ENCODE measurements around the gene DNAH12.
A peak's percentile ranks its signal among the peaks of the same experiment; 100 is the strongest.
"Not testable (repeated sequence)": the region's sequence is repeated elsewhere in the genome, so short reads cannot be mapped to it uniquely, and the experiment has no call there.

The DNAH12 gene

DNA sequence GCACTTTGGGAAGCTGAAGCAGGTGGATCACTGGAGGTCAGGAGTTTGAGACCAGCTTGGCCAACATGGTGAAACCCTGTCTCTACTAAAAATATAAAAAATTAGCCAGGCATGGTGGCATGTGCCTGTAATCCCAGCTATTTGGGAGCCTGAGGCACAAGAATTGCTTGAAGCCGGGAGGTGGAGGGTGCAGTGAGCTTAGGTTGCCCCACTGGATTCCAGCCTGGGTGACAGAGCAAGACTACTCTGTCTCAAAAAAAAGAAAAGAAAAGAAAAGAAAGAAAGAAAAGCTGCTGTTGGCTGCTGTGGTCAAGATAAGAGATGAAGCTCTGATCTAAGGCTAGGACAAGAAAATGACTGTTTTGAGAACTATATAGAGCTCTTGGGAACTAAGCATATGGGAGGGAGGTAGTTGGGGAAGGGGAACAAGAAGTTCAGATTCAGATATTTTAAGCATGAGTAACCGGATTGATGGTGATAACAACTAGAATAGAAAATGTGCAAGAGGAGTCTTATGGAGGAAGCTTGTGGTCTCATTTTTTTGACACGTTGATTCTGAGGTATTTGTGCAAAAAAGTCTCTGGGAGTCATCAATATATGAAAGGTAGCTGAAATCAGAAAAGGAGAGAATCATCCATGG, 25.7 kb downstream of the DNAH12 start:
- no peak for DNase-seq (ENCODE audit: low spot score)

GRCh38 chr3:57512166-57512565, 32.0 kb downstream of the DNAH12 start:
- DNase-seq (ENCODE audit: low spot score) = no peak

DNA sequence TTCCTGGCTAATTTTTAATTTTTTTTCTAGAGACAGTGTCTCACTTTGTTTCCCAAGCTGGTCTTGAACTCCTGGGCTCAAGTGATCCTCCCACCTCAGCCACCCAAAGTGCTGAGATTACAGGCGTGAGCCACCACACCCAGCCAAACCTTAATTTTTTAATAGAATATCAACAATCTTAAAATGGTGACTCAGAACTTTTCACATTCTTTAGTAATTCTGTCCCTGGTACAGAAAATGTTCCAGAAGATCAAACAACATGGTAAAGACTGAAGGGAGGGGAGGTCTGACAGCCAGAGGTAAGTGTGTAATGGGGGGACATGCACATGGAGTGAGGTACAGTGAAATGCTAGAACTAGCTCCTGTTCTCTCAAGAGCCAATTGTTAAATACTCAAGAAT, 38.2 kb downstream of the DNAH12 start:
- DNase-seq (ENCODE audit: low spot score) = no peak

DNA sequence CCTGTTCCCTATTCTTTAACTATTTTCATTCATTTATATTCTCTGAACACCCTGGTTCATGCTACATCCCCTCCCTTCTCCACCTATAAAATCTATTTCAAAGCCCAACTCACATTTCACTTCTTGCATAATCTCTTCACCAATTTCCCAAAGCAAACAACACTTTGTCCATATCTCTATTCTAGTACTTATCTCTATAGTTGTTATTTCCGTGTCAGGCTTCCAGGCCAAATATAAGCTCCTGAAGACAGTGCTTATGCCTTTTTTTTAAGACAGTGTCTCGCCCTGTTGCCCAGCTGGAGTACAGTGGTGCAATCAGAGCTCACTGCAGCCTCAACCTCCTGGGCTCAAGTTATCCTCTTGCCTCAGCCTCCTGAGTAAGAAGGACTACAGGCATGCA, 43.6 kb downstream of the DNAH12 start:
- no peak for DNase-seq (ENCODE audit: low spot score)

- no peak for DNase-seq (ENCODE audit: low spot score)
Measured at GRCh38 chr3:57497904-57498303, 46.2 kb downstream of the DNAH12 start.

- no peak for DNase-seq (ENCODE audit: low spot score)
Measured at GRCh38 chr3:57484563-57484962, 59.6 kb downstream of the DNAH12 start.

GRCh38 chr3:57477193-57477592, 67.0 kb downstream of the DNAH12 start:
- not testable (repeated sequence) for DNase-seq (ENCODE audit: low spot score)

DNA sequence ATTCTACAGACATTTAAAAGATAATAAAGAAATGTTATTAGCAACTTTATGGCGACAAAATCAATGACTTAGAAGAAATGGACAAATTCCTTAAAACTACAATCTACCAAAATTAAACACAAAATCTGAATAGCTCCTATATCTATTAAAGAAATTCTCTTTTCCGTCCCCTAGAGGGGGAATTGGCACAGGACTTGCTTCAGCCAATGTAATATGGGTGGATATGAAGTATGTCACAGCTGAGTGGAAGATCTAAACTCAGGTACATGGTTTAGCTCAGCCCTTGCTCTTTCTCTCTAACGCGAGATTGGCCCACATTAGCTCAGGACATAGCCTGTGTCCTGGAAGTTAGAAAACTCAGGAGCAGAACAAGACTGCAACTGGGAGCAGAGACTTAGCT, 79.3 kb downstream of the DNAH12 start:
- no peak for DNase-seq (ENCODE audit: low spot score)

DNA sequence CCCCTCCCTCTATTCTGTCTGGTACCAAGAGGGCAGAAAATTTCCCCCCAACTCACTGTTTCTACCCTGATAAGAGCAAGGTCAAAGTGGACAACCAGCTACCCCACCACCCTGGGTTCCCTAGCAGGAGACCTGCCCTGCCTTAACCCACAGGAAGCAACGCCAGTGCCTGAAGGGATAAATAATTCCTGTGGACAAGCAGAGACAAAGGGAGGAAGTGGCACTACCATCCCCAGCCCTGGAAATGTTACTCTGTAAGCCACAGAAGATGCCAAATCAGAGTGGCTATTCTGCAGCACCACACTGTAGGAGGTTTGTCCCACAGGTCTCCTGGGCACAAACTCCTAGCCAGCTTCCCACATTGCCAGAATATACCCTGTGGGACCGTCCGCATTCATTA, 80.1 kb downstream of the DNAH12 start:
- DNase-seq (ENCODE audit: low spot score) = no peak

DNA sequence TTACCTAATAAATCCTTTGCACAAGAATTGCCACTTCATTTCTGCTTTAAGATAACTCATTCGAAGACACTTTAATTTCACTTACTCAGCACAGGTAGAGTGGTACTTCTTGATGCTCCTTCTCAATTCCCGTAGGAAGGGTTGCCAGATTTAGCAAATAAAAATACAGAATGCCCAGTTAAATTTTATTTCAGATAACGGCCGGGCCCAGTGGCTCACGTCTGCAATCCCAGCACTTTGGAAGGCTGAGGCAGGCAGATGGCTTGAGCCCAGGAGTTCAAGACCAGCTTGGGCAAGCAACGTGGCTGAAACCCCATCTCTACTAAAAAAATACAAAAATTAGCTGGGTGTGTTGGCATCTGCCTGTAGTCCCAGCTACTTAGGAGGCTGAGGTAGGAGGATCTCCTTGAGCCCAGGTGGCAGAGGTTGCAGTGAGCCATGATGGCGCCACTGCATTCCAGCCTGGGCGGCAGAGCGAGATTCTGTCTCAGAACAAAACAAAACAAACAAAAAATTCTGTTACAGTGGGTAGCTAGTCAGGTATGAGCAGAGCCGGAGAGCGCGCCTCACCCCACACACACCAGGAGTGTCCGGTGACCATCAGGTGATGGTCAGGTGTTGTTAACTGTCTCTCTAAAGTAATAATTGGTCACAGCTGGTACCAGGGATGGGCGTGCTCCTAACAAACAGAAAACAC, 92.8 kb downstream of the DNAH12 start:
- DNase-seq (ENCODE audit: low spot score) = no peak

GRCh38 chr3:57449276-57449847, 94.8 kb downstream of the DNAH12 start:
- DNase-seq (ENCODE audit: low spot score) = not testable (repeated sequence)

- DNase-seq (ENCODE audit: low spot score) = not testable (repeated sequence)
Measured at GRCh38 chr3:57448489-57448888, 95.7 kb downstream of the DNAH12 start.

DNA sequence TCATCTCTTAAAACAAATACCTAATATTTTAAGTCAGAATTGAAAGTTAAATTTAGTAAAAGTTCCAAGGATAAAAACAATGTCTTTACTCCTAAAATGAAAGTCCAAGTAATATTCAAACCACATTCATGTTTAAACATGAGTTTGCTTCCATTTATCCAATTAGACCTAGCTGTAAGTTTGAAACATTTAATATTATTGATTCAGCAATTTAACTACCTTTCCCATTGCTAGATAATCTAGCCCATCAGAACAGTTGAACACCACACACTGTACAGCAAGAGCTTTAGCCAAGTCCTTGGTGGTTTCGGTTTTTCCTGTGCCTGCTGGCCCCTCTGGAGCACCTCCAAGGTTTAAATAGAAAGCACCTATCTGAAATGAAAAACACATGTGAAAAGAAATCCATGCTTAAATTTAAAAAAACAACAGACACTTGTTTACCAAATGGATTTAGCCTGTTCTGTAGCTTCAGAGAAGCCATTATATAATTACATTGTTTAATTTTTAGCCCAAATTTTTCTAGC, 97.8 kb downstream of the DNAH12 start:
- no peak for DNase-seq (ENCODE audit: low spot score)

GRCh38 chr3:57444469-57444868, 99.7 kb downstream of the DNAH12 start:
- DNase-seq (ENCODE audit: low spot score) = no peak

GRCh38 chr3:57440144-57440543, 104.0 kb downstream of the DNAH12 start:
- DNase-seq (ENCODE audit: low spot score) = not testable (repeated sequence)

GRCh38 chr3:57438460-57438859, 105.7 kb downstream of the DNAH12 start:
- peak; percentile 19 for DNase-seq (ENCODE audit: low spot score)

GRCh38 chr3:57436195-57436761, 107.9 kb downstream of the DNAH12 start:
- no peak for DNase-seq (ENCODE audit: low spot score)

GRCh38 chr3:57434041-57434440, 110.1 kb downstream of the DNAH12 start:
- no peak for DNase-seq (ENCODE audit: low spot score)

DNA sequence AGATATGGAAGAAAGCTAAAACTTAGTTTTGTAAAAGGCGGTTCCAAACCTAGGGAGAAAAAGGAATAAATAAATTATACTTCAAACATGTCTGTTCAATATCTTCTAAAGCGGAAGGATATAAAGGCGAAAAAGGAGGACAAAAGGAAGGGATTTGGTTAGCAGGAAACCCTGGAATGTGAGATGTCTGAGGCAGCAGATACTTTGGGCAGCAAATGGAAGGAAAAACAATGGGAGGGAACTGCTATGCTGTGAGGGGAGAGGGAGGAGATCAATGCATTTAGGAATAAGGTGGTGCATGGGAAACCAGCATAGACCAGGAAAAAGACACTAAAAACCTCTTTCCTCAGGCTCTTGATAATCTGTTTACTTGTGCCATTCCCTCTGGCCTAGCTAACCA, 120.8 kb downstream of the DNAH12 start:
- no peak for DNase-seq (ENCODE audit: low spot score)

GRCh38 chr3:57421336-57421735, 122.8 kb downstream of the DNAH12 start:
- no peak for DNase-seq (ENCODE audit: low spot score)

- DNase-seq (ENCODE audit: low spot score) = no peak
Measured at GRCh38 chr3:57420001-57420400, 124.1 kb downstream of the DNAH12 start.

DNA sequence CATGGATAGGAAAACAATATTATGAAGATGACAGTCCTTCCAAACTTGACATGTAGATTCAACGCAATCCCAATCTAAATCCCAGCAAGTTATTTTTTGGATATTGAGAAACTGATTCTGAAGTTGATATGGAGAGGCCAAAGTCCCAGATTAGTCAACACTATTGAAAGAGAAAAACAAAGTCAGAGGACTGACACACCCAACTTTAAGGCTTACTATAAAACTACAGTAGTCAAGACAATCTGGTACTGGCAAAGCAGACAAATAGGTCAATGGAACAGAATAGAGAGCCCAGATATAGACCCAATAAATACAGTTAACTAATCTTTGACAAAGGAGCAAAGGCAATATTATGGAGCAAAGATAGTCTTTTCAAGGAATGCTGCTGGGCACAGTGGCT, 132.4 kb downstream of the DNAH12 start:
- DNase-seq (ENCODE audit: low spot score) = no peak

DNA sequence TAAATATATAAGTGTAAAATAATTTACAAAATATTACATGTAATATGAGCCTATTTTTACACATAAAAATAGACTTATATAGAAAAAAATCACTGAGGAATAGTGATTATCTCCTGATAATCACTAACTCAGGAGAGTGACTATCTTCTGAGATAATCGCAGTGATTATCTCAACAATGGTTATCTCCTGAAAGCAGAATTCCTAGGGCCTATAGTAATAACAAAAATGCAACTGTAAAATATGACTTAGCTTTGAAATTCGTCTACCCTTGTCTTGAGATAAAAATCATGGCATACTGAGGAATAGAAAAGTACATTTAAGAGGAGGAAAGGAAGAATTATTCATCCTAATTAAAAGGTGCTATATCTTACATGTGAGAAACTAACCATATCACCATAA, 134.7 kb downstream of the DNAH12 start:
- DNase-seq (ENCODE audit: low spot score) = no peak
